PC-9 (cell line): ENCODE results near the gene AK8.

Source experiments
- CTCF ChIP-seq: fragments of 200-600 bp; sonication (generic); conservative IDR thresholded peaks from 2 replicates; pipeline ENCODE4 v1.6.1; 2017; ENCODE audit warnings: mixed run types, antibody characterized with exemption, mild to moderate bottlenecking, moderate library complexity
- EZH2 ChIP-seq: fragments of 200-600 bp; sonication (generic); IDR thresholded peaks from 2 replicates; pipeline ENCODE4 v1.8.0; 2017; ENCODE audit warnings: antibody characterized with exemption, low read depth

- TF ChIP-seq CTCF (no peak), EZH2 (no peak)
Observed at GRCh38 chr9:132927704-132928103, 49.6 kb upstream of the AK8 start.
